ENCODE measurements around the gene JUNB. TPM values are rescaled to one million over a fixed set of nuclear protein-coding genes. Genes with fewer than 3 reads are reported as not detected.

JUNB gene
- total RNA-seq, 1 donor from 2014 or later = 31.3 TPM

DNA sequence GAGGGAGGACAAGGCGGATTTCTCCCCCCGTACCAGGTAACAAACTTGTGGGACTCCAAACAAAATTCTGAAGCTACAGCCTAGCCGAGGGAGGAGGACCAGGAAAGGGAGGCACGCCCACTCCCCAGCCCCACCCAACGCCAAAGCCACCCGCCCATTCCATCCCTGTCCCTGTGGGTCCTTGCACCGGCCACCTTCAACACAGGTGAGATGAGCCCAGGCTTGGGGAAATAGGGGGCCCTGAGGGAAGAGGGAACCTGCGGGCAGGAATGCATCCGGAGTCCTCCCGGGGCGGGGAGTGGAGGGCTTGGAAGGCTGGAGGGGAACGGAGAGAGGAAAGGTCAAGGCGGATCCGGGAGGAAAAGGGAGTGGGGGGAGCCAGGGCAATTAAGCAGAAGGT is 39.7 kb upstream of the JUNB start, which contains the start of gene BEST2:
BEST2 (plus strand) TSS at position 157 of the 400 bp plus-strand sequence. CDS start 802 bp downstream, outside the sequence.
- DNase-seq (ENCODE audit: extremely low spot score, unreplicated experiment) = no peak
- Mint-ChIP-seq H3K4me1 (ENCODE audit: unreplicated experiment) (no peaks in the 10 kb centered on the region), H3K27ac (no peak within 1 kb of the TSS), H3K9me3 (no peaks in the 10 kb centered on the region), H3K36me3 (peaks cover 12% of the 10 kb centered on the region), H3K4me3 (no peak within 1 kb of the TSS), H3K27me3 (peaks cover 49% of the 10 kb centered on the region)
- no peak for TF ChIP-seq CTCF (conservative IDR thresholded peaks at IDR 0.05)

DNA sequence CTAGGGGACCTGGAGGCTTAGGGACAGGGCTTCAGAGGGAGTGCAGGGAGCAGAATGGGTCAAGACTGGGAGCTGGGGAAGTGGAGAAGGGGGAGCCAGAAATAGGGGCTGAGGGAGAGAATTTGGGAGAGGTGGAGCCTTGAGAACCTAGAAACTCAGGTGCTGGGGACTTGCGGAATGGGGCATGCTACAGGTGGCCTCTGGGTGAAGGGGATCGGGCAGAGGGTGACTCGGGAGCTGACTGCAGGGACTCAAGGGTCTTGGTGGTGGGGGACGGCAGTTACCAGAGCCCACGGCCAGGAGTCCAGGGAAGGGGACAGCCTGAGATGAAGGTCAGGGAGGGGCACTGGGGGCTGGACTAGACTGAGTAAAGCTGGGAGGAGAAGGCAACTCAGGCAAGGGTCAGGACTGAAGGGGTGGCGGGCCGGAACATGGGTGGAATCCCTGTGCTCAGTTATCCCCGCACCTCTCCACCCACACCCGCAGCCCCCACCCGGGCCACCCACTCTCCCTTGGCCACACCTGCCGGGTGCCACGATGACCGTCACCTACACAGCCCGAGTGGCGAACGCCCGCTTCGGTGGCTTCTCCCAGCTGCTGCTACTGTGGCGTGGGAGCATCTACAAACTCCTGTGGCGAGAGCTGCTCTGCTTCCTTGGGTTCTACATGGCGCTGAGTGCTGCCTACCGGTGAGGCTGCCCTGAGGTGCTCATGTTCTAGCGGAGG is 39.1 kb upstream of the JUNB start:
- no peaks in the 10 kb centered on the region for H3K9me3 Mint-ChIP-seq
- no peak overlapping the region for H3K27ac Mint-ChIP-seq
- no peak for DNase-seq (ENCODE audit: extremely low spot score, unreplicated experiment)
- no peaks in the 10 kb centered on the region for H3K4me1 Mint-ChIP-seq (ENCODE audit: unreplicated experiment)
- peaks cover 49% of the 10 kb centered on the region for H3K27me3 Mint-ChIP-seq
- no peak overlapping the region for H3K4me3 Mint-ChIP-seq
- peaks cover 12% of the 10 kb centered on the region for H3K36me3 Mint-ChIP-seq
- TF ChIP-seq CTCF (conservative IDR thresholded peaks at IDR 0.05) = no peak

DNA sequence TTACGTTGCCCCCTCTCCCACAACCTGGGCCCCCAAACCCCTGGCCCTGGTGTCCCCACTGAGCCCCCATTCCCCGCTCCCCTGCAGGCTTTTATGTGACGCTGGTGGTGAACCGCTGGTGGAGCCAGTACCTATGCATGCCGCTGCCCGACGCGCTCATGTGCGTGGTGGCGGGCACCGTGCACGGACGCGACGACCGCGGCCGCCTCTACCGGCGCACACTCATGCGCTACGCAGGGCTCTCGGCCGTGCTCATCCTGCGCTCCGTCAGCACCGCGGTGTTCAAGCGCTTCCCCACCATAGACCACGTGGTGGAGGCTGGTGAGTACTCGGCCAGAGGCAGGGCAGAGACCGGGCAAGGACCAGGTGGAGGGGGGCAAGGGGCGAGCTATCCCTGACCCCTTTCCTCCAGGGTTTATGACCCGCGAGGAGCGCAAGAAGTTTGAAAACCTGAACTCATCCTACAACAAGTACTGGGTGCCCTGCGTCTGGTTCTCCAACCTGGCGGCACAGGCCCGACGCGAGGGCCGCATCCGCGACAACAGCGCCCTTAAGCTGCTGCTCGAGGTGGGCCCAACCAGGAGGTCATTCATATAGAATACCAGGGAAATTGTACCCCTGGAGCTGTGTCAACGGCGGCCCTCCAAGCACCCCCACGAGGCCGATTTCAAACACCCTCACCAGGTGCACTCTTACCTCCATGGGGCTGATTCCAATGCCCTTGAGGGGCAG is 36.7 kb upstream of the JUNB start:
- H3K4me1 Mint-ChIP-seq (ENCODE audit: unreplicated experiment) = no peaks in the 10 kb centered on the region
- H3K9me3 Mint-ChIP-seq = no peaks in the 10 kb centered on the region
- peaks cover 39% of the 10 kb centered on the region for H3K27me3 Mint-ChIP-seq
- H3K4me3 Mint-ChIP-seq = no peak overlapping the region
- H3K27ac Mint-ChIP-seq = no peak overlapping the region
- no peaks in the 10 kb centered on the region for H3K36me3 Mint-ChIP-seq
- TF ChIP-seq CTCF (conservative IDR thresholded peaks at IDR 0.05) = no peak
- no peak for DNase-seq (ENCODE audit: extremely low spot score, unreplicated experiment)

DNA sequence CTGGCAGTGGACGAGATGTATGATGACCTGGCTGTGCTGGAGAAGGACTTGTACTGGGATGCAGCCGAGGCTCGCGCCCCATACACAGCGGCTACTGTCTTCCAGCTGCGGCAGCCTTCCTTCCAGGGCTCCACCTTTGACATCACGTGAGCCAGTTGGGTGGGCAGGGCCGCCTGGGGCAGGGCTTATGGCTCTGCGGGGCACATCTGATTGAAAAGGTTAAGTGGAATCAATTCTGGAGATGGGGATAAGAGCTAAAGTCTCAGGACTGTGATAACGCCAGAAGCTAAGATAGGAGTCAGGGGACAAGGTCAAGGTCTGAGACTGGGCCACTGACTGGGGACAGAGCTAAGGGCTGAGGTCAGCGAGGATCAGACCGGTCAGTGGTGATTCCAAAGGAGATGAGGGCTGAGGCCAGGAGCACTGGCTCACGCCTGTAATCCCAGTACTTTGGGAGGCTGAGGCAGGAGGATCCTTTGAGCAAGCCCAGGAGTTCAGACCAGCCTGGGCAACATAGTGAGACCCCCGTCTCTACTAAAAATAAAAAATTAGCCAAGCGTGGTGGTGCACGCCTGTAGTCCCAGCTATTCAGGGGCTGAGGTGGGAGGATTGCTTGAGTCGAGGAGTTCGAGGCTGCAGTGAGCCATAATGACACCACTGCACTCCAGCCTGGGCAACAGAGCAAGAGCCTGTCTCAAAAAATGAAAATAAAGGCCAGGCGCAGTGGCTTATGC is 35.0 kb upstream of the JUNB start:
- H3K4me1 Mint-ChIP-seq (ENCODE audit: unreplicated experiment) = peaks cover 4% of the 10 kb centered on the region
- no peak overlapping the region for H3K27ac Mint-ChIP-seq
- peaks cover 24% of the 10 kb centered on the region for H3K27me3 Mint-ChIP-seq
- peaks cover 4% of the 10 kb centered on the region for H3K36me3 Mint-ChIP-seq
- no peak for TF ChIP-seq CTCF (conservative IDR thresholded peaks at IDR 0.05)
- no peaks in the 10 kb centered on the region for H3K9me3 Mint-ChIP-seq
- no peak for DNase-seq (ENCODE audit: extremely low spot score, unreplicated experiment)
- H3K4me3 Mint-ChIP-seq = no peak overlapping the region

DNA sequence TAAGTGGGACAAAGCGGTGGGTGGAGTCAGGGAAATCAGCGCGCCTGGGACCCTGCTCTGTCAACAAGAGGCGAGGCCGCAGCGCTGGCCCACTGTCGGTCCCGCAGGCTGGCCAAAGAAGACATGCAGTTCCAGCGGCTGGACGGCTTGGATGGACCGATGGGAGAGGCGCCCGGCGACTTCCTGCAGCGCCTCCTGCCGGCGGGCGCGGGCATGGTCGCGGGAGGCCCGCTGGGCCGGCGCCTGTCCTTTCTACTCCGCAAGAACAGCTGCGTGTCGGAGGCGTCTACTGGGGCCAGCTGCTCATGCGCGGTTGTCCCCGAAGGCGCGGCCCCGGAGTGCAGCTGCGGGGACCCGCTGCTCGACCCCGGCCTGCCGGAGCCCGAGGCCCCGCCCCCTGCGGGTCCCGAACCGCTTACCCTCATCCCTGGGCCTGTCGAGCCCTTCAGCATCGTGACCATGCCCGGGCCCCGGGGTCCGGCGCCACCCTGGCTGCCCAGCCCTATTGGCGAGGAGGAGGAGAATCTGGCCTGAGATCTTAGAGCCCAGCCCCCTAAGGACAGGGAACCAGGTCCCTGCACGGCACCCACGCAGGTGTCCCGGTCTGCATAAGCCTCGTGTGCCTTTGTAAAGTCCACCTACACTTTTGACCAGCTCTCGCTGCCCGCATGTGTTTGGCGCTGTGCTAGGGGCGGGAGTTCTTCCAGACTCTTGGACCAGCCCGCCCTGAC is 33.6 kb upstream of the JUNB start:
- DNase-seq (ENCODE audit: extremely low spot score, unreplicated experiment) = peak; percentile 88
- TF ChIP-seq CTCF (conservative IDR thresholded peaks at IDR 0.05) = peak; percentile 100
- peaks cover 14% of the 10 kb centered on the region for H3K27me3 Mint-ChIP-seq
- no peak overlapping the region for H3K27ac Mint-ChIP-seq
- H3K4me1 Mint-ChIP-seq (ENCODE audit: unreplicated experiment) = peaks cover 4% of the 10 kb centered on the region
- H3K36me3 Mint-ChIP-seq = peaks cover 4% of the 10 kb centered on the region
- no peaks in the 10 kb centered on the region for H3K9me3 Mint-ChIP-seq
- peak overlapping the region; percentile 75 for H3K4me3 Mint-ChIP-seq

All from type B pancreatic cell (in vitro differentiated cells).